Neural progenitor cell (in vitro differentiated cells): ENCODE measurements around the gene CCDC68.

Source experiments
- EZH2 ChIP-seq: fragments of 200-600 bp; sonication (generic); IDR thresholded peaks from 2 replicates; pipeline ENCODE4 v1.6.1; 2017; ENCODE audit warnings: antibody characterized with exemption, mild to moderate bottlenecking, moderate library complexity
- EZH2phosphoT487 ChIP-seq: fragments of 200-600 bp; sonication (generic); IDR thresholded peaks from 2 replicates; pipeline ENCODE4 v1.6.1; 2017; ENCODE audit warnings: antibody characterized with exemption
- TF ChIP-seq, protein P1 (sequence below): fragments of 200-600 bp; sonication (generic); IDR thresholded peaks from 2 replicates; pipeline ENCODE4 v1.5.1; 2017; ENCODE audit warnings: antibody characterized with exemption, mild to moderate bottlenecking

DNA sequence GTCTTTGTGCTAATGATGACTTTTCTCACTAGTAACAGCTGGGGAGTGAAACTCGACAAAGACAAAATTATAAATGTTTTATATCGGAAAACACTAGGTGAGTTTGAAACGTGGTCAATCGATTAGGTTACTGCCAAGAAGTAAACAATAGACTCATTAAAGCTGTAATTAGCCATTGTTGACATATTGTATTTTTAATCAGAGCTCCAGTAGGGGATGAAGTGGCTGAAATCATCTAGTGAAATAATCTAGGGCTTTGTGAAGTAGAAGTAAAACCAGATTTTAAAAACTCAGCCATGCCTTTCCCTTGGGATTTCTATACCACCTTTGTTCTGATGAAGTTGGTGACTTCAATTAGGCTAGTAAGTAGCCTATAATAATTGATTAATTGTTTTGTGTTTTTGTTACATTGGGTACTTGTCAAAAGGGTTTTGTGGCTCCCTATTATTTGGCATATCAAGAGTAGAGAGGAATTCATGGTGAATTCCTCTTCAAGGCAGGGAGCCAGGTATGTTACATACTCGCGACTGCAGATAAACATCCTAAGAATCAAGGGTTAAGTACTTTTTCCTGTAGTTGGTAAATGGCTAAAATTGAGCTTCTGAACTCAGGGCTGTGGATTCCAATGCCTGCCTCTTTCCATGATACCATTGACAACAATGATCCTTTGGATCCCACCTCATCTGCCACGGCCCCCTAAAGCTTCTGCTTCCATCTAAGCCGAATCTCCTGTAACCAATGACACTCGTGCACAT is 99.4 kb downstream of the CCDC68 start:
- TF ChIP-seq EZH2phosphoT487 (no peak), EZH2 (no peak)
- TF ChIP-seq, protein P1, sequence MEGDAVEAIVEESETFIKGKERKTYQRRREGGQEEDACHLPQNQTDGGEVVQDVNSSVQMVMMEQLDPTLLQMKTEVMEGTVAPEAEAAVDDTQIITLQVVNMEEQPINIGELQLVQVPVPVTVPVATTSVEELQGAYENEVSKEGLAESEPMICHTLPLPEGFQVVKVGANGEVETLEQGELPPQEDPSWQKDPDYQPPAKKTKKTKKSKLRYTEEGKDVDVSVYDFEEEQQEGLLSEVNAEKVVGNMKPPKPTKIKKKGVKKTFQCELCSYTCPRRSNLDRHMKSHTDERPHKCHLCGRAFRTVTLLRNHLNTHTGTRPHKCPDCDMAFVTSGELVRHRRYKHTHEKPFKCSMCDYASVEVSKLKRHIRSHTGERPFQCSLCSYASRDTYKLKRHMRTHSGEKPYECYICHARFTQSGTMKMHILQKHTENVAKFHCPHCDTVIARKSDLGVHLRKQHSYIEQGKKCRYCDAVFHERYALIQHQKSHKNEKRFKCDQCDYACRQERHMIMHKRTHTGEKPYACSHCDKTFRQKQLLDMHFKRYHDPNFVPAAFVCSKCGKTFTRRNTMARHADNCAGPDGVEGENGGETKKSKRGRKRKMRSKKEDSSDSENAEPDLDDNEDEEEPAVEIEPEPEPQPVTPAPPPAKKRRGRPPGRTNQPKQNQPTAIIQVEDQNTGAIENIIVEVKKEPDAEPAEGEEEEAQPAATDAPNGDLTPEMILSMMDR: no peak
